K562 (cell line): ENCODE results near the gene CEND1. TPM values are rescaled to one million over a fixed set of nuclear protein-coding genes. Genes with fewer than 3 reads are reported as not detected.

Experiments
- ATF2 ChIP-seq: sonication (generic); formaldehyde crosslinking; IDR thresholded peaks from 2 replicates; pipeline ENCODE4 v1.8.1; 2022; ENCODE audit warnings: missing genetic modification reagents
- CHD4 ChIP-seq: fragments of 200-600 bp; sonication (generic); IDR thresholded peaks from 3 replicates; pipeline ENCODE4 v1.6.1; 2012; ENCODE audit warnings: low read depth, mild to moderate bottlenecking, mixed read lengths, low read length, inconsistent platforms; ENCODE audit not compliant: insufficient read depth, insufficient replicate concordance, poor library complexity, severe bottlenecking
- FOXA3 ChIP-seq, 2 experiments: fragments of 450-650 bp in 1 of 2; sonication (generic) in 1 of 2; formaldehyde crosslinking; IDR thresholded peaks in 1 of 2; conservative IDR thresholded peaks in 1 of 2; 2 replicates each; pipeline versions ENCODE4 v1.4.0 to v1.8.0; 2020 to 2022; ENCODE audit warnings: mild to moderate bottlenecking in 2 of 2, missing genetic modification reagents in 1 of 2
- MAZ ChIP-seq, 2 experiments: fragments of 450-650 bp in 1 of 2; sonication (generic) in 1 of 2; formaldehyde crosslinking; IDR thresholded peaks in 1 of 2; conservative IDR thresholded peaks in 1 of 2; 2 replicates each; pipeline versions ENCODE4 v1.4.0 to v1.5.0; 2020; ENCODE audit warnings: mild to moderate bottlenecking in 1 of 2, missing genetic modification reagents in 1 of 2
- MED1 ChIP-seq: sonication (generic); formaldehyde crosslinking; IDR thresholded peaks from 2 replicates; pipeline ENCODE4 v1.8.1; 2023; ENCODE audit warnings: missing genetic modification reagents, borderline replicate concordance
- SLC30A9 ChIP-seq: fragments of 250-450 bp; sonication (Bioruptor Pico); IDR thresholded peaks from 2 replicates; pipeline ENCODE4 v1.8.0; 2022; ENCODE audit warnings: mild to moderate bottlenecking, moderate library complexity
- SOX6 ChIP-seq: fragments of 450-650 bp; IDR thresholded peaks from 2 replicates; pipeline ENCODE4 v1.6.1; 2014; ENCODE audit warnings: mild to moderate bottlenecking
- SRSF7 ChIP-seq: fragments of 200-400 bp; formaldehyde crosslinking; optimal IDR thresholded peaks from 2 replicates; pipeline ENCODE3; 2017; ENCODE audit warnings: mild to moderate bottlenecking, low read depth, low read length
- TAL1 ChIP-seq: fragments of 450-650 bp; IDR thresholded peaks from 2 replicates; pipeline ENCODE4 v1.6.1; 2016; ENCODE audit warnings: mild to moderate bottlenecking
- TBP ChIP-seq: optimal IDR thresholded peaks from 2 replicates; pipeline ENCODE3; 2011; ENCODE audit warnings: low read depth, low read length, improper control_type of control experiment
- TEAD1 ChIP-seq, 2 experiments: fragments of 450-650 bp in 1 of 2; sonication (generic) in 1 of 2; formaldehyde crosslinking; IDR thresholded peaks; 2 replicates each; pipeline versions ENCODE4 v1.4.0 to v1.8.0; 2020 to 2022; ENCODE audit warnings: mild to moderate bottlenecking in 2 of 2, missing genetic modification reagents in 1 of 2
- TEAD2 ChIP-seq: fragments of 450-650 bp; IDR thresholded peaks from 2 replicates; pipeline ENCODE4 v1.6.1; 2016; ENCODE audit warnings: missing genetic modification characterization, control low read depth, missing compliant biosample characterization
- THRAP3 ChIP-seq: fragments of 450-650 bp; IDR thresholded peaks from 2 replicates; pipeline ENCODE4 v1.6.1; 2016; ENCODE audit warnings: mild to moderate bottlenecking, inconsistent platforms, borderline replicate concordance
- ZNF175 ChIP-seq: fragments of 200-800 bp; sonication (Bioruptor generic); IDR thresholded peaks from 2 replicates; pipeline ENCODE4 v1.6.1; 2016; ENCODE audit warnings: low read depth, mild to moderate bottlenecking, missing genetic modification characterization, missing compliant biosample characterization
- ZNF778 ChIP-seq: fragments of 450-650 bp; formaldehyde crosslinking; IDR thresholded peaks from 2 replicates; pipeline ENCODE4 v1.4.0; 2020; ENCODE audit warnings: mild to moderate bottlenecking, moderate library complexity
- polyA plus RNA-seq, 8 experiments: library from polyadenylated mRNA; depleted of rRNA in 4 of 8; stranded (reverse) in 5 of 8; unstranded in 3 of 8; fragments of >200 nt; fragmentation: Nextera tagmentation in 2 of 8; fragmentation: Illumina TruSeq in 1 of 8; extraction: Ambion mirVana in 2 of 8; extraction: Trizol in 1 of 8; gene quantifications; 2 replicates each; pipeline versions ENCODE4 v1.2.1 to v1.2.3, GENCODE V29; 2011 to 2014; ENCODE audit warnings: inconsistent platforms in 1 of 8, missing spikeins in 1 of 8
- total RNA-seq, 7 experiments: library from RNA; depleted of rRNA in 6 of 7; stranded (reverse); fragments of >200 nt in 6 of 7; fragmentation: Illumina TruSeq in 2 of 7; extraction: Trizol in 2 of 7; gene quantifications; 2 replicates each; pipeline versions ENCODE4 v1.2.1 to v1.2.3, GENCODE V29; 2011 to 2021; ENCODE audit warnings: low replicate concordance in 1 of 7
- TF ChIP-seq, protein P1 (sequence below): fragments of 450-650 bp; IDR thresholded peaks from 2 replicates; pipeline ENCODE4 v1.6.1; 2016; ENCODE audit warnings: low read depth
- TF ChIP-seq, protein P2 (sequence below): fragments of 450-650 bp; IDR thresholded peaks from one replicate; pipeline ENCODE4 v1.6.1; 2018; ENCODE audit warnings: mild to moderate bottlenecking, moderate library complexity; ENCODE audit not compliant: partially characterized antibody

CEND1 gene
- total and polyA plus RNA-seq, 9 of the 15 experiments (the other 6 are each of a cell fraction or from before 2014, with no cell fraction given) = 0.13 to 0.18 (median 0.16) TPM; not detected in 6

DNA sequence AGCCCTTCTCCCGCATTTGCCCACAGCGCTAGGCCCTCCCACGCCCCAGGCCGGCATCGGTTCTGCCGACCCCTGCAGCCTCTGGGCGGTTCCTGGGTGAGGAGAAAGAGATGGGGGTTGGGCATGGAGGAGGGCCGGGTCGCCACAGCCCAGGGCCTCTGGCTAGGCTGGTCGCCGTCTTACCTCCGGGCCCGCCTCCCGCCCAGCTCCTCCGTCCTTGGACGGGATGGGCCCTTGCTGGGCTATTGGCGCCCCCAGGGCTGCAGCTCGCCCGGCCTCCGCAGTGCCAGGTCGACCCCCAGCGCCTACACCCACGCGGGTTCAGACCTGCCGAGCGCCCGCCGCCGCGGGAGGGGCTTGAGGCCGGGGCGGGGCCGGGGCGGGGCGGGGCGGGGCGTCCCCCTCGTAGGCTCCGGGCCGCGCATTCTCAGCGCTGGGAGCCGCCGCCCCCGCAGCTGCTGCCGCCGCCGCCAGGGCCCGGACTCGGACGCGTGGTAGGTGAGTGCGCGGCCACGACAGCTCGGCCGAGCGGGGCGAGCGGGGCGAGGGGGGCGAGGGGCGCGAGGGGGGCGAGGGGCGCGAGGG is 42.7 kb upstream of the CEND1 start, which contains the start of gene CD151 (continued):
- TF ChIP-seq SLC30A9 (no peak), ZNF175 (CRISPR knock-in tag) (no peak), TBP (no peak), SRSF7 (no peak), CHD4 (no peak), TEAD2 (tag) (no peak), TAL1 (no peak), SOX6 (no peak), TEAD1 (CRISPR knock-in tag; IDR thresholded peaks at IDR 0.05) (no peak), ATF2 (no peak), FOXA3 (CRISPR knock-in tag; conservative IDR thresholded peaks at IDR 0.05 in 1 of 2, IDR thresholded peaks at IDR 0.05 in 1 of 2) (no peak), THRAP3 (no peak), ZNF778 (CRISPR knock-in tag) (no peak), MAZ (CRISPR knock-in tag; conservative IDR thresholded peaks at IDR 0.05 in 1 of 2, IDR thresholded peaks at IDR 0.05 in 1 of 2) (peak; percentile 74 to 76), MED1 (CRISPR knock-in tag) (no peak)
- TF ChIP-seq, protein P1, sequence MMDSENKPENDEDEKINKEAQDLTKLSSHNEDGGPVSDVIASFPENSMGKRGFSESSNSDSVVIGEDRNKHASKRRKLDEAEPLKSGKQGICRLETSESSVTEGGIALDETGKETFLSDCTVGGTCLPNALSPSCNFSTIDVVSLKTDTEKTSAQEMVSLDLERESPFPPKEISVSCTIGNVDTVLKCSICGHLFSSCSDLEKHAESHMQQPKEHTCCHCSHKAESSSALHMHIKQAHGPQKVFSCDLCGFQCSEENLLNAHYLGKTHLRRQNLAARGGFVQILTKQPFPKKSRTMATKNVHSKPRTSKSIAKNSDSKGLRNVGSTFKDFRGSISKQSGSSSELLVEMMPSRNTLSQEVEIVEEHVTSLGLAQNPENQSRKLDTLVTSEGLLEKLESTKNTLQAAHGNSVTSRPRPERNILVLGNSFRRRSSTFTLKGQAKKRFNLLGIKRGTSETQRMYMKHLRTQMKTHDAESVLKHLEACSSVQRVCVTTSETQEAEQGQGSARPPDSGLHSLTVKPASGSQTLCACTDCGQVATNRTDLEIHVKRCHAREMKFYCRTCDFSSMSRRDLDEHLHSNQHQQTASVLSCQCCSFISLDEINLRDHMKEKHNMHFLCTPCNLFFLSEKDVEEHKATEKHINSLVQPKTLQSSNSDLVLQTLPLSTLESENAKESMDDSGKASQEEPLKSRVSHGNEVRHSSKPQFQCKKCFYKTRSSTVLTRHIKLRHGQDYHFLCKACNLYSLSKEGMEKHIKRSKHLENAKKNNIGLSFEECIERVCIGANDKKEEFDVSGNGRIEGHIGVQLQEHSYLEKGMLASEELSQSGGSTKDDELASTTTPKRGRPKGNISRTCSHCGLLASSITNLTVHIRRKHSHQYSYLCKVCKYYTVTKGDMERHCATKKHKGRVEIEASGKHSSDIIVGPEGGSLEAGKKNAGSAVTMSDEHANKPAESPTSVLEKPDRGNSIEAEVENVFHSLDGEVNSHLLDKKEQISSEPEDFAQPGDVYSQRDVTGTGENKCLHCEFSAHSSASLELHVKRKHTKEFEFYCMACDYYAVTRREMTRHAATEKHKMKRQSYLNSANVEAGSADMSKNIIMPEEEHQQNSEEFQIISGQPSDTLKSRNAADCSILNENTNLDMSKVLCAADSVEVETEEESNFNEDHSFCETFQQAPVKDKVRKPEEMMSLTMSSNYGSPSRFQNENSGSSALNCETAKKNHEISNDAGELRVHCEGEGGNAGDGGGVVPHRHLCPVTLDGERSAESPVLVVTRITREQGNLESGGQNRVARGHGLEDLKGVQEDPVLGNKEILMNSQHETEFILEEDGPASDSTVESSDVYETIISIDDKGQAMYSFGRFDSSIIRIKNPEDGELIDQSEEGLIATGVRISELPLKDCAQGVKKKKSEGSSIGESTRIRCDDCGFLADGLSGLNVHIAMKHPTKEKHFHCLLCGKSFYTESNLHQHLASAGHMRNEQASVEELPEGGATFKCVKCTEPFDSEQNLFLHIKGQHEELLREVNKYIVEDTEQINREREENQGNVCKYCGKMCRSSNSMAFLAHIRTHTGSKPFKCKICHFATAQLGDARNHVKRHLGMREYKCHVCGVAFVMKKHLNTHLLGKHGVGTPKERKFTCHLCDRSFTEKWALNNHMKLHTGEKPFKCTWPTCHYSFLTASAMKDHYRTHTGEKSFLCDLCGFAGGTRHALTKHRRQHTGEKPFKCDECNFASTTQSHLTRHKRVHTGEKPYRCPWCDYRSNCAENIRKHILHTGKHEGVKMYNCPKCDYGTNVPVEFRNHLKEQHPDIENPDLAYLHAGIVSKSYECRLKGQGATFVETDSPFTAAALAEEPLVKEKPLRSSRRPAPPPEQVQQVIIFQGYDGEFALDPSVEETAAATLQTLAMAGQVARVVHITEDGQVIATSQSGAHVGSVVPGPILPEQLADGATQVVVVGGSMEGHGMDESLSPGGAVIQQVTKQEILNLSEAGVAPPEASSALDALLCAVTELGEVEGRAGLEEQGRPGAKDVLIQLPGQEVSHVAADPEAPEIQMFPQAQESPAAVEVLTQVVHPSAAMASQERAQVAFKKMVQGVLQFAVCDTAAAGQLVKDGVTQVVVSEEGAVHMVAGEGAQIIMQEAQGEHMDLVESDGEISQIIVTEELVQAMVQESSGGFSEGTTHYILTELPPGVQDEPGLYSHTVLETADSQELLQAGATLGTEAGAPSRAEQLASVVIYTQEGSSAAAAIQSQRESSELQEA = no peak
- TF ChIP-seq, protein P2, sequence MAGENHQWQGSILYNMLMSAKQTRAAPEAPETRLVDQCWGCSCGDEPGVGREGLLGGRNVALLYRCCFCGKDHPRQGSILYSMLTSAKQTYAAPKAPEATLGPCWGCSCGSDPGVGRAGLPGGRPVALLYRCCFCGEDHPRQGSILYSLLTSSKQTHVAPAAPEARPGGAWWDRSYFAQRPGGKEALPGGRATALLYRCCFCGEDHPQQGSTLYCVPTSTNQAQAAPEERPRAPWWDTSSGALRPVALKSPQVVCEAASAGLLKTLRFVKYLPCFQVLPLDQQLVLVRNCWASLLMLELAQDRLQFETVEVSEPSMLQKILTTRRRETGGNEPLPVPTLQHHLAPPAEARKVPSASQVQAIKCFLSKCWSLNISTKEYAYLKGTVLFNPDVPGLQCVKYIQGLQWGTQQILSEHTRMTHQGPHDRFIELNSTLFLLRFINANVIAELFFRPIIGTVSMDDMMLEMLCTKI = no peak
